SU-DHL-6 (cell line): ENCODE results near the gene ISLR.

Experiments used
- CTCF ChIP-seq: fragments of 200-600 bp; sonication (generic); IDR thresholded peaks from one replicate; pipeline ENCODE4 v1.5.1; 2017; ENCODE audit warnings: antibody characterized with exemption, mild to moderate bottlenecking, low read length, moderate library complexity; ENCODE audit not compliant: insufficient read depth, poor library complexity, severe bottlenecking
- EZH2phosphoT487 ChIP-seq: fragments of 200-600 bp; sonication (generic), shearing (Covaris generic); conservative IDR thresholded peaks from 2 replicates; pipeline ENCODE4 v1.6.1; 2018; ENCODE audit warnings: mild to moderate bottlenecking, antibody characterized with exemption, low read length, moderate library complexity, mixed read lengths

GRCh38 chr15:74144153-74144775, 29.2 kb upstream of the ISLR start:
- no peak for TF ChIP-seq EZH2phosphoT487
- TF ChIP-seq CTCF, result no peak
